H4 (cell line): ENCODE data around the gene DIPK2A. TPM values are rescaled to one million over a fixed set of nuclear protein-coding genes. Genes with fewer than 3 reads are reported as not detected.

Experiments
- DNase-seq: peaks from one replicate; pipeline ENCODE4 v3.0.0-alpha.2; 2015; ENCODE audit warnings: low spot score
- total RNA-seq: library from RNA; depleted of rRNA; stranded (reverse); fragments of >200 nt; shearing (Covaris generic); gene quantifications from 2 replicates; pipeline ENCODE4 v1.2.3, GENCODE V29; 2014; rRNA removed

Gene DIPK2A
- total RNA-seq, 1 experiment from 2014 or later: 42.1 TPM

DNA sequence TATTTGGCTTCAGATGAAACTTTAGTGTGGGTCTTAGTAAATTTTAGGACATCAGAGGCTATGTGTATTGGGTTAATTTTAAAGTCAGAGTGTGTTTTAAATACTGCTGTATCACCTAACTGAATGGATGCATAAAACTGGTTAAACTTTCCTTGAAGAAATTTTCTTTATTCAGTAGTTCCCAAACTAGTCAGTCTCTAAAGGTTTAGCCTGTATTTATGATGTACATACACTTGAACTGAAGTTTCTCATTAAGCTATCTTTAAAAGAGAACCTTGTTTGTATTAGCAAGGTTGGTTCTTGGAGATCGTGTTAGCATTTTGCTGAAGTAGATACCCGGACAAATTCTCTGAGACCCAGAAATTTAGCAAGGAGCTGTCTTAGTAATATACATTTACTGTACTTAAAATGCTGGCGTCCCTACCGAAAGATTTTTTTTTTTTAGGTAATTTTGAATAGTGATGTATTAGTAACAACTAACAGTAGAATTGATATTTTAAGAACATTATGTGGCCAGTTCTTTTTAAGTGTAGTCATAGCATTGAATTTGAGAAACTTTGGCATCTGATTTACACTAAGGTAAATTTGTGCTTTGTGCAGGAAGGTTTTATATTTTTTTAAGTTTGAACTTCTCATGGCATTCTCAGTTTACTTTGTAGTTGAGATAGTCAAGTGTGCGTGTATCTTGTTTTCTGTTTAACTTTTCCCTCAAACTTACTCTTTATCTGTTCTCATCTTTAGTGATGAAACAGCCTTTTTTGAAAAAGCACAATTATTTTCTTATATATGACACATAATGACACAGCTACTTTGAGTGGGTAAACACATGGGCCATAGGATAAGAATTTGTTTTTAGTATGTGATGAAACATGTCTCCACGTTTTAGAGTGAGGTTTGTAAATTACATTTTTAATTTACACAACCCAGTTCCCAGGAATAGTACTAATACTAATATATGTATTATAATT, 2.9 kb downstream of the DIPK2A start:
- DNase-seq: no peak

DNA sequence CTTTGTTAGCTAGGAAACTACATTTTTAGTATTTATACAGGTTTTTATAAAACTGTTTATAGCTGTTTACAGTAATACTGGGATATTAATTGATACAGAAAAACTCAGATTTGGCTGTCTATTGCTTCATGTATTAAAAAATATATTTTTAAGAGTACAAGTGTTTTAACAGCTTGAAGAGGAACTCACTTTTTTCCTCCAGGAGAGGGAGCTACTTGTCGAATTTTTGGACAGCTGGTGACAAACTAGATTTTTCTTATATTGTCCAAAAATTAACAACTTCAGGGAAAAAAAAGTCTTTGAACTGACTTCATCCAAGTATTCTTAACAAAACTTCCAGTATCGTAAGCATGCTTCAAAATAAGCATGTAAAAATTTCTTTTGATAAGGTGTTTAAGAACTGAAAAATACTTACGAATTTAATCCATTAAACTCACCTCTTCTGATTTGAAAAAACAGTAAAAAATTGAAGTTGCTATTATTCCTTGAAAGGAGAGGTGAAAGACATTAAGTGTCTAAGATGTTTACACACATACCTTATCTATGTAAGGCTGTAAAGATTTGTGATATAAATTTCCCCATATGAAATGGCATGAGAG, 4.0 kb downstream of the DIPK2A start:
- DNase-seq: peak; percentile 60

GRCh38 chr3:143977341-143978262, 6.0 kb downstream of the DIPK2A start:
- DNase-seq: peak; percentile 13

- DNase-seq: no peak
Observed at GRCh38 chr3:143978263-143978631, 6.6 kb downstream of the DIPK2A start.

DNA sequence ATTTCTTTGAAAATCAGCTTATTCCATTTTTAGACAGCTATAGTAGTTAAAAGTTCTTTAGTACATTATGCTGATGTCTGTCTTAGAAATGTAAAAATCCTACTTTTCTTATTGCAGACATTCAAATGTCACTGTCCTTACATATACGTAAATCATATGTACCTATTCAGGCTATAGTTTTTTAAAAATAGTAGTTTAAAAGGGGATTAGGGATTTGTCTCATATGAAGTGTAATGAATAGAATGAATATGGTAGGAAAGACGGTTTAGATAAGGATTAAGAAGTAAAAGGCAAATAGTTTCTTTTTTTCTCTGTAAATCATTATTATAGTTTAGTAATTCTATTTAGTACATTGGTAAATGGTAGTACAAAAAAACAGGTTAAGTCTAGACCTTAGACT, 7.4 kb downstream of the DIPK2A start:
- no peak for DNase-seq

DNA sequence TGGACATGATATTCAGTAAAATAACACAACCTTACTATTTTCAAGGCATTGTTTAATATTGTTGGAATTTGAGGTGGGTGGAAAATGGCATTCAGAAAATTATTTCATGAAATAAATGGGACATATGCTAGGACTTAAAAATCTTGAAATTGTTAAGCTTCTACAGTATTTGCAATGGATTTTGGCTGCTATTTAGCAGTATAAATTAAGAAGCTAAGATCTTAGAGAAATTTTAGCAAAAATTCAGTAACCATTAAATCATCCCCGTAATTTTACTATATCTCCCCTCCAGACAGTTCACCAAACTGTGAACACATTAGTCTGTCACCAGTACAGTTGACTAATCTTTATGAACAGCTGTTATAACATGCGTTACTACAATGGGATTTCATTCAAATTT, 8.2 kb downstream of the DIPK2A start:
- no peak for DNase-seq

DNA sequence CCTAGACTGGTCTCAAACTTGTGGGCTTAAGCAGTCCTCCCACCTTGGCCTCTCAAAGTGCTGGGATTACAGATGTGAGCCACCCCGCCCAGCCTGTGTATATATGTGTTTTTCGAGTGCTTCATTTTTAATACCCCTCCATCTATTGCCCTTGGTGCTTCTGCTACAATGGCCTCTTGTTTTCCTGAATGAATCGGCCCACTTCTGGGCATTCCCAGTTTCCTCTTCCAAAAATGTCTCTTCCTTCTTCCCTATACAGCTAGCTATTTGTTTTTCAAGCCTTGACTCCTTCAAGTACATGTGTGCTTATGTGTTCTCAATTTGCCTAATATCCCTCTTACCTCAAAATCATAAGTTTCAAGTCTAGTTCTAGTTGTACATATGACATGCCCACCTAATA, 16.7 kb downstream of the DIPK2A start:
- no peak for DNase-seq

- no peak for DNase-seq
Observed at GRCh38 chr3:143989461-143989860, 17.8 kb downstream of the DIPK2A start.

DNA sequence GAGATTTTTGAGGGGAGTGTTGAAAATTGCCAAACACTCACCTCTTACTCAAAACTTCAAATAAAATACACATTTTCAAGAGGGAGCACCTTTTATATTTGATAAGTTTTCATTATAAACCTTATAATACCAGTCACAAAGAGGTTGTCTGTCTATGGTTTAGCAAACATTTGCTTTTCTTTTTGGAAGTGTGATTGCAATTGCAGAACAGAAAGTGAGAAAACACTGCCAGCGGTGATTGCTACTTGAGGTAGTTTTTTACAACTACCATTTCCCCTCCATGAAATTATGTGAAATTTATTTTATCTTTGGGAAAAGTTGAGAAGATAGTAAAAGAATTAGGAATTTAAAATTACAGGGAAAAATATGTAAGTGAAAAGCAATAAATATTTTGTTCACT, 20.1 kb downstream of the DIPK2A start:
- no peak for DNase-seq

DNA sequence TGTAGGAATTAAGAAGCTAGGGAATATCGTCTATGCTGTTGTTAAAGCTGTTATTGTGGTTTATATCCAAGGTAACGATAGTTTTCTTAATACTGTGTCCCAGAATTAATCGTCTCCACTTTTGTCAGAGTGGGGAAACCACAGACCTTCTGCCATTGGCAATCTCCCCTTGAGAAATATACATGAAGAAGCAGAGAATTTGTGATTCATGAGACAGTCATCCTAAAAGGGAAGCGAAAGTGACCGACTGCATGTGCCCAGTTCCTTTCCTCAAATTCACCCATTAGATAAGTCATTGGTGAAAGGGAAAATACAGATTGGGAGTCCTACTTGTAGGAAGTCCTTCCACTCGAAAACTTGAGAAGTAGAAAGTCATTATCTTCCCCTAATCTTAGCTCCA, 26.6 kb downstream of the DIPK2A start:
- peak; percentile 43 for DNase-seq

DNA sequence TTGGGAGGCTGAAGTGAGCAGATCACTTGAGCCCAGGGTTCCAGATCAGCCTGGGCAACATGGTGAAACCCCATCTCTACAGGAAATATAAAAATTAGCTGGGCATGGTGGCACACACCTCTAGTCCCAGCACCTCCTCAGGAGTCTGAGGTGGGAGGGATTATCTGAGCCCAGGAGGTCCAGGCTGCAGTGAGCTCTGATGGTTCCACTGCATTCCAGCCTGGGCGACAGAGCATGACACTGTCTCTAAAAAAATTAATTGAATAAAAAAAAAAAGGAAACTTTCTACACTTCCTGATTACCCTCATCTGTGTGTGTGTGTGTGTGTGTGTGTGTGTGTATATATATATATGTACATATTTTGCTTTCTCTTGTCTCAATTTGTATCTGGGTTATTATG, 31.4 kb downstream of the DIPK2A start:
- no peak for DNase-seq

GRCh38 chr3:144010371-144010770, 38.7 kb downstream of the DIPK2A start:
- DNase-seq: no peak

DNA sequence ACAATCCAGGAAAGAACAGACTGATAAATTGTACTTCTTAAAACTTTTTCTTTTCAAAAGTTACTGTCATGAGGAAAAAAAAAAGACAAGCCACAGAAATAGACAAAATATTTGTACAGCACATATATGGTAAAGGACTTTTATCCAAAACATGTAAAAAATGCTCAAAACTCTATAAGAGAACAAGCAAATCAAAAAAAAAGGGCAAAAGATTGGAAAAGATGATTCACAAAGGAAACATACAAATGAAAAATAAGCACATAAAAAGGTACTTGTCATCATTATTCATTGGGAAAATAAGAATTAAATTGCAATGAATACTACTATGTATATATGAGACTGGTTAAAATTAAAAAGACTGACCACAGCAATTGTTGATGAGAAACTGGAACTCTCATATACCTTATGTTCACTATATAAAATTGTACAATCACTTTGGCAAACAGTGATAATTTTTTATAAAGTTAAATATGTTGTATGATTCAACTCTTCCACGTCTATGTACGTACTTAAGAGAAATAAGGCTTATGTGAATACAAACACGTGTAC, 39.7 kb downstream of the DIPK2A start:
- DNase-seq: no peak

DNA sequence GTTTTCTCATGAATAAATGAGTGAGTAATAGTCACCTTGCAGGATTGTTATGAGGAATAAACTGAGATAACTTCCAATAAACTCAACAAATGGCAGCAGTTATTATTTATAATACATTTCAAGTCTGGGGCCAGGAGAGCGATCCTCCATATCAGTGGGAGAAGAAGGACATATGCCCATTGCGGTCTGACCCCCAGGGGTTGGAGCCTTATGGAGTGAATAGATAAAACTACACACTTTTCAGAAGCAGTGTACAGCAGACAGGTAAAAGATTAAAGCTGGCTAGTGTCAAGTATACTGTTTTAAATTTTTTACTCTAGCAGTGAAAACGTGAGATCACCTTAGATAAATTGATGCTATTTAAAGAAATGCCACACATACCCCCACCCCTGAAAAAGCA, 43.5 kb downstream of the DIPK2A start:
- no peak for DNase-seq

DNA sequence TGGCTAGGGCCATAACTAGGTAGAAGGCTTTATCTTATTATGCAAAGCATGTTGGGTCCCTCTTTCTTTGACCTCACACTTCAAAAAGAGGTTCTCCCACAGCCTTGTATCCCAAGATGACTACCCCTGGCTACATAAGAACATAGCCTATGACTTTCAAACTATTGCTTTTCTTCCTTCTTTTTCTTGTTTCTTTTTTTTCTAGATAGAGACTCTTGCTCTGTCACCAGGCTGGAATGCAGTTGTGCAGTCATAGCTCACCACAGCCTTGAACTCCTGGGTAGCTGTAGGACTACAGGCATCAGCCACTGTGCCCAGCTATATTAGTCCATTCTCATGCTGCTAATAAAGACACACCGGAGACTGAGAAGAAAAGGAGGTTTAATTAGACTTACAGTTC, 47.2 kb downstream of the DIPK2A start:
- peak; percentile 66 for DNase-seq

Other genes starting within 250 kb of the DIPK2A start
- 9.7 and 10.8 TPM in 2 replicates for gene SLC9A9, start 123.4 kb upstream of the DIPK2A start, total RNA-seq